MCF 10A (cell line): ENCODE data around the gene SLC35E3. TPM values are rescaled to one million over a fixed set of nuclear protein-coding genes. Genes with fewer than 3 reads are reported as not detected.

ENCODE experiments used
- BruUV-seq: library from RNA; stranded (reverse); fragments of 400-500 nt; replicated peaks from 2 replicates; lab custom pipeline; 2021; lab: Mats Ljungman, UMichigan
- CTCF ChIA-PET: fragments of 300-600 bp; sonication (Branson Sonifier 250); formaldehyde crosslinking; extraction: SDS; loops from one replicate; lab custom pipeline; 2021; ENCODE audit warnings: antibody characterized with exemption, inconsistent platforms; lab: Yijun Ruan, JAX
- POLR2A ChIA-PET: fragments of 300-600, 350-650 bp; sonication (Branson Sonifier 250); formaldehyde crosslinking; extraction: SDS; loops from one replicate; lab custom pipeline; 2020; ENCODE audit warnings: antibody characterized with exemption, inconsistent platforms; lab: Yijun Ruan, JAX
- DNase-seq: peaks from one replicate; pipeline ENCODE4 v3.0.0-alpha.2; 2018; ENCODE audit not compliant: unreplicated experiment
- H3K27ac Mint-ChIP-seq: one replicate; pipeline ENCODE4 v1.8.0; 2022; ENCODE audit warnings: mild to moderate bottlenecking, low read depth, mixed read lengths; ENCODE audit not compliant: unreplicated experiment
- H3K27me3 Mint-ChIP-seq: one replicate; pipeline ENCODE4 v1.8.0; 2022; ENCODE audit warnings: mixed read lengths; ENCODE audit not compliant: insufficient read depth, unreplicated experiment
- H3K36me3 Mint-ChIP-seq: one replicate; pipeline ENCODE4 v1.8.0; 2022; ENCODE audit warnings: mild to moderate bottlenecking, moderate library complexity, mixed read lengths; ENCODE audit not compliant: insufficient read depth, unreplicated experiment
- H3K4me1 Mint-ChIP-seq: one replicate; pipeline ENCODE4 v1.8.0; 2022; ENCODE audit warnings: mixed read lengths; ENCODE audit not compliant: insufficient read depth, unreplicated experiment
- H3K4me3 Mint-ChIP-seq: one replicate; pipeline ENCODE4 v1.8.0; 2022; ENCODE audit warnings: mild to moderate bottlenecking, moderate library complexity, mixed read lengths; ENCODE audit not compliant: unreplicated experiment
- H3K9me3 Mint-ChIP-seq: one replicate; pipeline ENCODE4 v1.8.0; 2022; ENCODE audit warnings: mixed read lengths; ENCODE audit not compliant: unreplicated experiment
- intact Hi-C: fragments of 100-400 bp; cut with micrococcal nuclease; formaldehyde crosslinking; loops from 2 replicates; pipeline ENCODE4 v1.14.1; 2022
- total RNA-seq: library from RNA; stranded (reverse); gene quantifications from 2 replicates; pipeline ENCODE4 v1.2.3, GENCODE V29; 2022
- TF ChIP-seq, protein P1 (sequence below): fragments of 200-600 bp; IDR thresholded peaks from one replicate; pipeline ENCODE4 v1.8.0; 2022; ENCODE audit warnings: antibody characterized with exemption, mild to moderate bottlenecking; ENCODE audit not compliant: unreplicated experiment

Gene SLC35E3
- total RNA-seq, 1 experiment from 2014 or later: 7.6 TPM

- CTCF ChIA-PET: interaction anchor here (0.6 to 1.0 kb wide), 6 partner anchors 11 to 511 kb away, joined by 3 to 5 read pairs (median 4); no protein-coding TSS in a partner anchor
- H3K4me1 Mint-ChIP-seq: peaks cover 18% of the 10 kb centered on the region
- H3K36me3 Mint-ChIP-seq: peaks cover 100% of the 10 kb centered on the region
- H3K4me3 Mint-ChIP-seq: no peak overlapping the region
- no peak overlapping the region for H3K27ac Mint-ChIP-seq
- intact Hi-C loops: no loop called here
- POLR2A ChIA-PET: interaction anchor here (0.8 to 1.5 kb wide), 10 partner anchors 8 to 82 kb away, joined by 3 to 11 read pairs (median 4); partner anchors contain the start of genes MDM2 and SLC35E3
- TF ChIP-seq, protein P1, sequence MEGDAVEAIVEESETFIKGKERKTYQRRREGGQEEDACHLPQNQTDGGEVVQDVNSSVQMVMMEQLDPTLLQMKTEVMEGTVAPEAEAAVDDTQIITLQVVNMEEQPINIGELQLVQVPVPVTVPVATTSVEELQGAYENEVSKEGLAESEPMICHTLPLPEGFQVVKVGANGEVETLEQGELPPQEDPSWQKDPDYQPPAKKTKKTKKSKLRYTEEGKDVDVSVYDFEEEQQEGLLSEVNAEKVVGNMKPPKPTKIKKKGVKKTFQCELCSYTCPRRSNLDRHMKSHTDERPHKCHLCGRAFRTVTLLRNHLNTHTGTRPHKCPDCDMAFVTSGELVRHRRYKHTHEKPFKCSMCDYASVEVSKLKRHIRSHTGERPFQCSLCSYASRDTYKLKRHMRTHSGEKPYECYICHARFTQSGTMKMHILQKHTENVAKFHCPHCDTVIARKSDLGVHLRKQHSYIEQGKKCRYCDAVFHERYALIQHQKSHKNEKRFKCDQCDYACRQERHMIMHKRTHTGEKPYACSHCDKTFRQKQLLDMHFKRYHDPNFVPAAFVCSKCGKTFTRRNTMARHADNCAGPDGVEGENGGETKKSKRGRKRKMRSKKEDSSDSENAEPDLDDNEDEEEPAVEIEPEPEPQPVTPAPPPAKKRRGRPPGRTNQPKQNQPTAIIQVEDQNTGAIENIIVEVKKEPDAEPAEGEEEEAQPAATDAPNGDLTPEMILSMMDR: no peak
- DNase-seq: no peak
- H3K9me3 Mint-ChIP-seq: no peaks in the 10 kb centered on the region
- no peaks in the 10 kb centered on the region for H3K27me3 Mint-ChIP-seq
- no TSS peak for BruUV-seq
Measured at GRCh38 chr12:68827895-68828671, 82.1 kb downstream of the SLC35E3 start.

- intact Hi-C loops: no loop called here
Measured at GRCh38 chr12:68828672-68829068, 82.7 kb downstream of the SLC35E3 start.

More at GRCh38 chr12:68828672-68829068, 82.7 kb downstream of the SLC35E3 start:
- Mint-ChIP-seq H3K9me3 (no peaks in the 10 kb centered on the region), H3K27me3 (no peaks in the 10 kb centered on the region), H3K27ac (no peak overlapping the region), H3K4me1 (peaks cover 13% of the 10 kb centered on the region), H3K4me3 (no peak overlapping the region), H3K36me3 (peaks cover 100% of the 10 kb centered on the region)
- TF ChIP-seq, protein P1: no peak
- CTCF ChIA-PET: interaction anchor here (0.8 to 1.0 kb wide), 3 partner anchors 12 to 20 kb away, joined by 3 to 5 read pairs (median 4); no protein-coding TSS in a partner anchor
- POLR2A ChIA-PET: interaction anchor here (0.8 to 1.5 kb wide), 10 partner anchors 8 to 82 kb away, joined by 3 to 11 read pairs (median 4); partner anchors contain the start of genes MDM2 and SLC35E3
- no peak for DNase-seq
- no TSS peak for BruUV-seq

Other genes with a start within 250 kb of the SLC35E3 start
- 180 and 232 TPM in 2 replicates for gene RAP1B, start 135.3 kb upstream of the SLC35E3 start, total RNA-seq
- gene NUP107, start 59.2 kb upstream of the SLC35E3 start, total RNA-seq: 48.1 and 54.5 TPM in 2 replicates
- gene MDM2, start 62.0 kb downstream of the SLC35E3 start, total RNA-seq: 353 and 383 TPM in 2 replicates
- 0.89 and 1.7 TPM in 2 replicates for gene CPM, start 187.0 kb downstream of the SLC35E3 start, total RNA-seq